ENCODE results near the gene SHANK3. TPM values are rescaled to one million over a fixed set of nuclear protein-coding genes. Genes with fewer than 3 reads are reported as not detected.

Gene SHANK3
- total and polyA plus RNA-seq, 2 of the 8 experiments (the other 6 are each of a cell fraction or from before 2014, with no cell fraction given) = 1.5 to 6.0 TPM

DNA sequence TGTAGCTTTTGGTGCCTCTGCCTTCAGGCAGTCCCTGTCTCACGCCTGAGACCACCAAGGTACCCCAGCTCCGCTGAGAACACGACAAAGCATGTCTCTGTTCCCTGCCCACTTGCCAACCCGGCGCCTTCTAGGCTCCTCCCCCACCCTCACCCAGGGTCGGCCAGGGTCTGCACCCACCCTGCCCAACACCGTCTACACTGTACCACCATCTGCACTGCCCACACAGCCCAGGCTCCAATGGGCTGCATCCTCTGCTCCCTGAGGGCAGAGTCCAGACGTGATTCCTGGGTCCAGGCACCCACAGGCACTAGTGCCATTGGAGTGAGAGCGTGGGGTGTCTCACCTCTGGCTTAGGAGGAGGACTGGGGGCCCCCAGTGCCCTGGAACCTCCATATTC lies 42.6 kb downstream of the SHANK3 start:
- ChIA-PET POLR2A (ENCODE audit: partially characterized antibody) (no interaction called here), CTCF (ENCODE audit: partially characterized antibody) (interaction anchor here (3.4 kb wide), 1 partner anchor 17 kb away, joined by 12 read pairs; no protein-coding TSS in a partner anchor)
- TF ChIP-seq BACH1 (IDR thresholded peaks at IDR 0.05; ENCODE audit: low read length) (no peak), SIRT6 (IDR thresholded peaks at IDR 0.05; ENCODE audit: low read length) (no peak), SRF (IDR thresholded peaks at IDR 0.05; ENCODE audit: low read depth, low read length) (no peak), GABPA (IDR thresholded peaks at IDR 0.05; ENCODE audit: borderline replicate concordance, insufficient read depth, low read length) (no peak), MAFK (IDR thresholded peaks at IDR 0.05; ENCODE audit: low read depth, low read length) (no peak), NANOG (IDR thresholded peaks at IDR 0.05; ENCODE audit: insufficient read depth, low read depth, low read length, poor library complexity, severe bottlenecking) (no peak), KDM4A (IDR thresholded peaks at IDR 0.05; ENCODE audit: low read depth, low read length, severe bottlenecking) (no peak), TBP (IDR thresholded peaks at IDR 0.05; ENCODE audit: low read depth, low read length) (no peak)
- TF ChIP-seq, protein P1, sequence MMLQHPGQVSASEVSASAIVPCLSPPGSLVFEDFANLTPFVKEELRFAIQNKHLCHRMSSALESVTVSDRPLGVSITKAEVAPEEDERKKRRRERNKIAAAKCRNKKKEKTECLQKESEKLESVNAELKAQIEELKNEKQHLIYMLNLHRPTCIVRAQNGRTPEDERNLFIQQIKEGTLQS (IDR thresholded peaks at IDR 0.05; ENCODE audit: insufficient read depth, low read depth, low read length) = no peak

More for the DNA sequence above, 42.6 kb downstream of the SHANK3 start:
- Histone ChIP-seq H3K56ac (replicated peaks; ENCODE audit: insufficient read length, low read depth, low read length) (no peak overlapping the region), H3K4ac (replicated peaks; ENCODE audit: insufficient read length, low read depth, low read length) (no peak overlapping the region), H3K79me2 (ENCODE audit: control insufficient read depth in 1 of 2, insufficient read depth in 2 of 2, low read length in 2 of 2) (no peaks in the 10 kb centered on the region), H4K20me1 (replicated peaks in 1 of 2; ENCODE audit: control insufficient read depth in 1 of 2, insufficient read depth in 2 of 2, low read length in 2 of 2) (peaks cover 4 to 29% of the 10 kb centered on the region in 2 experiments), H3K14ac (ENCODE audit: insufficient read length) (no peak overlapping the region), H4K5ac (ENCODE audit: insufficient read length, low read depth, low read length) (no peak overlapping the region), H2AFZ (ENCODE audit: low read length) (no peak overlapping the region), H3K18ac (ENCODE audit: extremely low read depth, low read length) (no peak overlapping the region), H3K36me3 (ENCODE audit: control insufficient read depth in 2 of 4, insufficient read depth in 4 of 4, low read length in 3 of 4) (no peaks in the 10 kb centered on the region), H3K23me2 (ENCODE audit: low read depth, low read length) (peaks cover under 1% of the 10 kb centered on the region; the same call in 1 of the 2 replicates), H2AK5ac (ENCODE audit: low read depth, low read length) (no peak overlapping the region), H2BK5ac (ENCODE audit: low read depth, low read length) (no peak overlapping the region), H3K9me3 (ENCODE audit: insufficient read depth in 2 of 2, low read depth in 1 of 2, low read length in 1 of 2) (no peaks in the 10 kb centered on the region), H3K27ac (ENCODE audit: low read depth, low read length) (no peak overlapping the region), H4K91ac (replicated peaks; ENCODE audit: insufficient read length, low read length) (no peak overlapping the region), H3K27me3 (replicated peaks in 1 of 4; ENCODE audit: control insufficient read depth in 3 of 4, extremely low read depth in 1 of 4, insufficient read depth in 3 of 4, low read length in 3 of 4) (peaks cover 13 to 25% (median 21%) of the 10 kb centered on the region in 4 experiments), H2BK20ac (ENCODE audit: low read length) (no peak overlapping the region), H3K23ac (ENCODE audit: insufficient read length) (no peak overlapping the region), H3K79me1 (ENCODE audit: low read depth, low read length) (no peaks in the 10 kb centered on the region), H2BK15ac (ENCODE audit: low read length) (no peak overlapping the region), H3K4me2 (ENCODE audit: insufficient read depth in 1 of 2, low read depth in 2 of 2, low read length in 2 of 2) (no peak overlapping the region), H2BK12ac (ENCODE audit: low read depth, low read length) (no peak overlapping the region), H3K4me1 (replicated peaks in 1 of 4; ENCODE audit: control insufficient read depth in 3 of 4, insufficient read depth in 4 of 4, low read length in 3 of 4) (peaks cover 0 to 3% (median 0%) of the 10 kb centered on the region in 4 experiments; a peak in 2 of 7 replicates), H3K9ac (replicated peaks in 1 of 4; ENCODE audit: extremely low read depth in 1 of 4, low read depth in 3 of 4, low read length in 3 of 4) (no peak overlapping the region), H4K8ac (ENCODE audit: extremely low read depth, insufficient read depth, low read length) (no peak overlapping the region), H2BK120ac (replicated peaks; ENCODE audit: low read depth, low read length) (no peak overlapping the region), H3K4me3 (ENCODE audit: extremely low read depth in 1 of 4, insufficient read depth in 2 of 4, low read depth in 3 of 4, low read length in 4 of 4) (no peak overlapping the region)
- FAIRE-seq (no peak), DNase-seq (ENCODE audit: low read depth in 1 of 2, low spot score in 2 of 2) (no peak)
- 91% methylated on average over 8 of the region's 9 CpGs; no CpG with 5 or more reads in 1 of the 2 experiments for WGBS, 2 experiments (ENCODE audit: extremely low coverage in 1 of 2, insufficient coverage in 1 of 2, insufficient read length in 1 of 2, insufficient replicate concordance in 2 of 2, low coverage in 1 of 2, low lambda C conversion rate in 2 of 2, missing lambda C conversion rate in 1 of 2)
